ENCODE results near the gene UCHL5. TPM values are rescaled to one million over a fixed set of nuclear protein-coding genes. Genes with fewer than 3 reads are reported as not detected.

The UCHL5 gene
- total RNA-seq, result 26.0 TPM
- long read RNA-seq, full-length matches to known transcripts, result 35 of 50 reads
- long read RNA-seq, partial matches to known transcripts, result 0 of 50 reads
- long read RNA-seq, other reads (novel, unspliced or antisense), result 15 of 50 reads

GRCh38 chr1:193059282-193060114 lies at the start of gene UCHL5, which contains the start of gene RO60:
Gene UCHL5, minus strand, starts transcription at chr1:193059360. Its CDS starts 100 bp downstream, at chr1:193059260.
Gene RO60, plus strand, starts transcription at chr1:193059612. Its CDS starts 9,443 bp downstream, at chr1:193069055.
- Histone ChIP-seq H3K27me3 (ENCODE audit: low read depth) (no peaks in the 10 kb centered on the region), H3K9me3 (no peaks in the 10 kb centered on the region), H3K4me3 (peak within 1 kb of the TSS; percentile 66), H3K27ac (peak within 1 kb of the TSS; percentile 91), H3K4me1 (peaks cover 28% of the 10 kb centered on the region), H3K36me3 (no peaks in the 10 kb centered on the region)
- intact Hi-C loops (cut with DNase I), result no loop called here
- peak; percentile 97 for DNase-seq
- no peak for TF ChIP-seq CTCF (IDR thresholded peaks at IDR 0.05)
- peak; percentile 98 for ATAC-seq

GRCh38 chr1:193108471-193108870 lies 49.3 kb upstream of the UCHL5 start:
- Histone ChIP-seq H3K9me3 (no peaks in the 10 kb centered on the region), H3K4me3 (no peak overlapping the region), H3K27me3 (ENCODE audit: low read depth) (no peaks in the 10 kb centered on the region), H3K27ac (no peak overlapping the region), H3K36me3 (no peaks in the 10 kb centered on the region), H3K4me1 (peaks cover 19% of the 10 kb centered on the region)
- DNase-seq, result no peak
- intact Hi-C loops (cut with DNase I), result no loop called here
- no peak for ATAC-seq
- no peak for TF ChIP-seq CTCF (IDR thresholded peaks at IDR 0.05)

- DNase-seq (no peak), ATAC-seq (no peak)
- Histone ChIP-seq H3K36me3 (peaks cover 1% of the 10 kb centered on the region), H3K4me3 (peak overlapping the region; percentile 97), H3K27ac (peak overlapping the region; percentile 94), H3K9me3 (no peaks in the 10 kb centered on the region), H3K27me3 (ENCODE audit: low read depth) (no peaks in the 10 kb centered on the region), H3K4me1 (peaks cover 20% of the 10 kb centered on the region)
- no peak for TF ChIP-seq CTCF (IDR thresholded peaks at IDR 0.05)
- intact Hi-C loops (cut with DNase I), result no loop called here
These were observed 46.6 kb upstream of the UCHL5 start for GRCh38 chr1:193105821-193106177.

GRCh38 chr1:193104907-193105820 lies 46.0 kb upstream of the UCHL5 start, which contains the start of gene GLRX2:
Gene GLRX2, minus strand, starts transcription at chr1:193105414. Its CDS starts 32 bp downstream, at chr1:193105382.
- peaks cover 20% of the 10 kb centered on the region for H3K4me1 ChIP-seq
- H3K9me3 ChIP-seq, result no peaks in the 10 kb centered on the region
- intact Hi-C loops (cut with DNase I), result no loop called here
- peak; percentile 91 for DNase-seq
- peaks cover 8% of the 10 kb centered on the region for H3K36me3 ChIP-seq
- H3K27me3 ChIP-seq (ENCODE audit: low read depth), result no peaks in the 10 kb centered on the region
- H3K27ac ChIP-seq, result peak within 1 kb of the TSS; percentile 94
- H3K4me3 ChIP-seq, result peak within 1 kb of the TSS; percentile 97
- peak; percentile 98 to 99 for ATAC-seq
- peak; percentile 22 for TF ChIP-seq CTCF (IDR thresholded peaks at IDR 0.05)

GRCh38 chr1:193104502-193104906 lies 45.3 kb upstream of the UCHL5 start:
- H3K27me3 ChIP-seq (ENCODE audit: low read depth), result no peaks in the 10 kb centered on the region
- peaks cover 14% of the 10 kb centered on the region for H3K36me3 ChIP-seq
- TF ChIP-seq CTCF (IDR thresholded peaks at IDR 0.05), result no peak
- ATAC-seq, result peak; percentile 72 to 75
- peaks cover 20% of the 10 kb centered on the region for H3K4me1 ChIP-seq
- peak; percentile 75 for DNase-seq
- no peaks in the 10 kb centered on the region for H3K9me3 ChIP-seq
- intact Hi-C loops (cut with DNase I), result no loop called here
- H3K4me3 ChIP-seq, result peak overlapping the region; percentile 97
- peak overlapping the region; percentile 94 for H3K27ac ChIP-seq

All from lower lobe of right lung (tissue), 2 donors.